ENCODE data around the gene CEP41. TPM values are rescaled to one million over a fixed set of nuclear protein-coding genes. Genes with fewer than 3 reads are reported as not detected.

Gene CEP41
- total RNA-seq, 2 experiments from 2014 or later: 19.6 to 35.4 TPM

GRCh38 chr7:130364451-130364850 is 76.4 kb downstream of the CEP41 start:
- Histone ChIP-seq H3K27ac (ENCODE audit: low read depth, low read length, poor library complexity, severe bottlenecking) (no peak overlapping the region), H3K4me1 (ENCODE audit: insufficient read depth, low read length, poor library complexity, severe bottlenecking) (no peaks in the 10 kb centered on the region), H3K9me3 (ENCODE audit: low read length) (no peaks in the 10 kb centered on the region), H3K4me3 (ENCODE audit: low read depth, low read length, poor library complexity, severe bottlenecking) (no peak overlapping the region), H3K9me2 (ENCODE audit: insufficient read depth, low read length) (no peaks in the 10 kb centered on the region), H3K79me2 (ENCODE audit: insufficient read depth, low read depth, low read length) (no peaks in the 10 kb centered on the region), H3K36me3 (ENCODE audit: insufficient read depth, low read length) (no peaks in the 10 kb centered on the region), H3K4me2 (ENCODE audit: low read length) (no peak overlapping the region), H4K20me1 (ENCODE audit: insufficient read depth, low read length) (no peaks in the 10 kb centered on the region), H2AFZ (ENCODE audit: low read length) (no peak overlapping the region)
- BruUV-seq (replicated peaks): no TSS peak
- ChIA-PET POLR2A (no interaction called here), CTCF (ENCODE audit: unreplicated experiment) (no interaction called here)
- no peak for TF ChIP-seq CTCF (conservative IDR thresholded peaks at IDR 0.05; ENCODE audit: low read length)
- TF ChIP-seq EZH2phosphoT487 (IDR thresholded peaks at IDR 0.05; ENCODE audit: borderline replicate concordance, low read depth, low read length): no peak
- no peak for DNase-seq (ENCODE audit: low spot score)
- intact Hi-C loops (cut with micrococcal nuclease; ENCODE audit: unreplicated experiment): no loop called here

DNA sequence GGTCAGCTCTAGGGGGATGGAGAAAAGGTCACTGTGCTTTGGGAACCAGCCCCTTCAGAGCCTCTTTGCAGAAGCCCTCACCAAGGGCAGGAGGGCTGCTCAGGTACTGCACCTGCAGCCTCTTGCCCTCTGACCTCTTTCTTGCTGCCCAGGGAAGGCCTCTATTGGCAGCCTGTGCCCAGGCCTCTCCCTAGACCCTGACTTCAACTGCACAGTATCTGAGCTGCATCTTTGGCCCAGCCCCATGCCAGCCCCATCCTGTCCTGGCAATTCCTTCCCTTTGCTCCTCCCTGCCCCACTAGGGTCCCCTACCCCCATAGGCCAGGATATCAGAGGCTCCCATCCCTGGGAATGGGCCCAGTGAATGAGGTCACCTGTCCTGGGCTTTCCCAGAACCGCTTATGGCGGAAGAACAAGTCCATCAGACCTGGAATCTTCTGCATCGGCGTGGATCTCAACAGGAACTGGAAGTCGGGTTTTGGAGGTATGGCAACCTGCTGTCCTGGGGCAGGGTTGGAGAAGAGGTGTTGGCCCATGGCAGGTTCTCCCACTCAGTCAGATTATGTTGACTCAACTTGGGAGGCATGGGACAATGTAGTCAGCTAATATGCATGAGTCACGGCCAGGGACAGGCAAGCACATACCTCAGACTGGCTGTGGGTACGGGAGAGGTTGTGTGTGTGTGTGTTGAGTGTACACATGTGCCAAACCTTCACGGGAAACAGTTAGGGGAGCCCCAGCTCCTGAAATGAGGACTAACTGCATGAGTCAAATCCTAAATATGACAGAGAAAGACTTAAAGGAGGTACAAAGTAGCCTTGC is 77.6 kb downstream of the CEP41 start:
- no peak overlapping the region for H3K4me3 ChIP-seq (ENCODE audit: low read depth, low read length, poor library complexity, severe bottlenecking)
- DNase-seq (ENCODE audit: low spot score): no peak
- H3K79me2 ChIP-seq (ENCODE audit: insufficient read depth, low read depth, low read length): no peaks in the 10 kb centered on the region
- TF ChIP-seq EZH2phosphoT487 (IDR thresholded peaks at IDR 0.05; ENCODE audit: borderline replicate concordance, low read depth, low read length) (no peak), CTCF (conservative IDR thresholded peaks at IDR 0.05; ENCODE audit: low read length) (no peak)
- no peaks in the 10 kb centered on the region for H4K20me1 ChIP-seq (ENCODE audit: insufficient read depth, low read length)
- intact Hi-C loops (cut with micrococcal nuclease; ENCODE audit: unreplicated experiment): no loop called here
- no TSS peak for BruUV-seq (replicated peaks)
- no peak overlapping the region for H3K27ac ChIP-seq (ENCODE audit: low read depth, low read length, poor library complexity, severe bottlenecking)
- H2AFZ ChIP-seq (ENCODE audit: low read length): no peak overlapping the region
- no peak overlapping the region for H3K4me2 ChIP-seq (ENCODE audit: low read length)
- ChIA-PET POLR2A (no interaction called here), CTCF (ENCODE audit: unreplicated experiment) (no interaction called here)
- no peaks in the 10 kb centered on the region for H3K9me3 ChIP-seq (ENCODE audit: low read length)
- H3K9me2 ChIP-seq (ENCODE audit: insufficient read depth, low read length): no peaks in the 10 kb centered on the region
- no peaks in the 10 kb centered on the region for H3K36me3 ChIP-seq (ENCODE audit: insufficient read depth, low read length)
- no peaks in the 10 kb centered on the region for H3K4me1 ChIP-seq (ENCODE audit: insufficient read depth, low read length, poor library complexity, severe bottlenecking)

- no peaks in the 10 kb centered on the region for H3K9me2 ChIP-seq (ENCODE audit: insufficient read depth, low read length)
- no peaks in the 10 kb centered on the region for H3K9me3 ChIP-seq (ENCODE audit: low read length)
- no peak overlapping the region for H2AFZ ChIP-seq (ENCODE audit: low read length)
- no peak overlapping the region for H3K4me3 ChIP-seq (ENCODE audit: low read depth, low read length, poor library complexity, severe bottlenecking)
- H3K4me2 ChIP-seq (ENCODE audit: low read length): no peak overlapping the region
- POLR2A ChIA-PET: no interaction called here
- H3K36me3 ChIP-seq (ENCODE audit: insufficient read depth, low read length): no peaks in the 10 kb centered on the region
- no peaks in the 10 kb centered on the region for H3K4me1 ChIP-seq (ENCODE audit: insufficient read depth, low read length, poor library complexity, severe bottlenecking)
- no peaks in the 10 kb centered on the region for H4K20me1 ChIP-seq (ENCODE audit: insufficient read depth, low read length)
- H3K27ac ChIP-seq (ENCODE audit: low read depth, low read length, poor library complexity, severe bottlenecking): no peak overlapping the region
- TF ChIP-seq CTCF (conservative IDR thresholded peaks at IDR 0.05; ENCODE audit: low read length) (no peak), EZH2phosphoT487 (IDR thresholded peaks at IDR 0.05; ENCODE audit: borderline replicate concordance, low read depth, low read length) (no peak)
- CTCF ChIA-PET (ENCODE audit: unreplicated experiment): no interaction called here
- no TSS peak for BruUV-seq (replicated peaks)
- DNase-seq (ENCODE audit: low spot score): no peak
- intact Hi-C loops (cut with micrococcal nuclease; ENCODE audit: unreplicated experiment): no loop called here
- no peaks in the 10 kb centered on the region for H3K79me2 ChIP-seq (ENCODE audit: insufficient read depth, low read depth, low read length)
Measured at GRCh38 chr7:130362251-130362816, 78.5 kb downstream of the CEP41 start.
